Urothelium cell line (cell line): ENCODE results near the gene SHISA4.
"Not testable (repeated sequence)": the region's sequence is repeated elsewhere in the genome, so short reads cannot be mapped to it uniquely, and the experiment has no call there.

Experiments
- DNase-seq: peaks from one replicate; pipeline ENCODE4 v3.0.0; 2011; ENCODE audit warnings: low spot score, mixed read lengths
- FAIRE-seq: peaks from 2 replicates; lab custom pipeline; 2011; peaks lifted over from hg19 to GRCh38; lab: Jason Lieb, UNC

SHISA4 gene

GRCh38 chr1:201895913-201896807 is 7.5 kb downstream of the SHISA4 start:
- DNase-seq: peak; percentile 92
- FAIRE-seq: peak; percentile 81

DNA sequence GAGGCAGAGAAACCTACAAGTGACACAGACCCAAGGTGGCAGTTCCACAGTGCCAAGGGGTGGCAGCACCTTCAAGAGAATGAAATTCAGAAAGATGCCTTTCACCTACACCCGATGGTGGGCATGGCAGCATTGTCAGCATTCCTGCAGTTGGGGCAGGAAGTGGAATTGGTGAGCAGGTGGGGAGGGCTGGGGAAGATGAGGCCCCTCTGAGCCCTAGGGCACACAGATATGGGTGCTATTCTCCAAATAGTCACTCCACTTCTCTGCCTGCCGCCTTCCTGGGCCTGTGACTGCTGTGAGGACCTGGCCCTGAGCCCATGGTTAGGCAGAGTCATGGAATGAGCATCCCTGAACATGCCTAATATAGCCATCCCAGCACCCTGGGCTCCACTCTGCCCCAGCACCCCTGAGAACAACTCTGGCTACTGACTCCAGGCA is 8.3 kb downstream of the SHISA4 start:
- DNase-seq (no peak), FAIRE-seq (no peak)

DNA sequence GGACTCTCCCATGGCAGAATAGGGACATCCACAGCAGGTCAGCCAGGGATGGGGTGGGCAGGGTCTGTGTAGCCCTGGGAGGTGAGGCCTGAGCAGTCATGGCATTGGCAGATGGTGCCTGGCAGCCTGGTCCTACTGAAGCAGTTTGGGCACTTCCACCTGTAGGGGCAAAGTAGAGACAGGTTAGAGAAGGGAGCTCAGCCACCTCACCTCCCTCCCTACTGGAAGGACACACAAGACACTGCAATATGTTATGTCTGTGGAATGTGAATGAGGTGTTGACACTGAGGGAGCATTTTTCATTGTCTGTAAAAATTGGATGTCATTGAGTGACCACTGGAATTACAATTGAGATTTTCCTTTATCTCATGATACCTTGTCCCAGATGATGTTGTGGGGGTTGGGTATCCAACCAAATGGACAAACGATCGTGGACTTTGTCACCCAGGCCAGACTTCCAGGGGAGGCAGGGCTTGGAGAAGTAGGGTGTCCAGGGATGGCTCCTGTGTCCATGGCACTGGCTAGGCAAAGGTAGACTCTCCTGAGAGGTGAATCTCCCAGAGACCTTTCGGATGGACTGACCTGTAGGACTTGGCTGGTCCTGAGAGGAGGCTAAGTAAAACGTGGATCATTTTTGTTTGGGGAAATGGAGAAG is 9.7 kb downstream of the SHISA4 start:
- FAIRE-seq (no peak), DNase-seq (no peak)

DNA sequence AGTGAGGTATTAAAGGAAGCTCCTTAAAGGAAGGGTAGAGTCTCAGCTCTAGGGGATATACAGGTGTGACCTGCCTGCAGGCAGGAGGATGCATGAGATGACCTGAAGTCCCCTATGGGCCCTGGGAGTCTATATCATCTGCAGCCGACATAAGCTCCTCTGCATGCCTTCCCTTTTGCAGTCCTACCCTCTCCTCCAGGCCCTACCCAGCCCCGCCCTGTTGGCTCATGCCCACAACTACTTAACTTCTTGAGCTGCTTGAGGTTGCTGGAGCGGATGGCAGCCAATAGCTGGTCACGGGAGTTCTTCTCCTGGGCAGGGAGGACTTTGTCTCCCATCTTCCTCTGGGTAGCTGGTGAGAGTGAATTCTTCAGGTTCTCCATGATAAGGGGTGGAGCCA is 10.3 kb downstream of the SHISA4 start:
- FAIRE-seq: no peak
- DNase-seq: no peak

DNA sequence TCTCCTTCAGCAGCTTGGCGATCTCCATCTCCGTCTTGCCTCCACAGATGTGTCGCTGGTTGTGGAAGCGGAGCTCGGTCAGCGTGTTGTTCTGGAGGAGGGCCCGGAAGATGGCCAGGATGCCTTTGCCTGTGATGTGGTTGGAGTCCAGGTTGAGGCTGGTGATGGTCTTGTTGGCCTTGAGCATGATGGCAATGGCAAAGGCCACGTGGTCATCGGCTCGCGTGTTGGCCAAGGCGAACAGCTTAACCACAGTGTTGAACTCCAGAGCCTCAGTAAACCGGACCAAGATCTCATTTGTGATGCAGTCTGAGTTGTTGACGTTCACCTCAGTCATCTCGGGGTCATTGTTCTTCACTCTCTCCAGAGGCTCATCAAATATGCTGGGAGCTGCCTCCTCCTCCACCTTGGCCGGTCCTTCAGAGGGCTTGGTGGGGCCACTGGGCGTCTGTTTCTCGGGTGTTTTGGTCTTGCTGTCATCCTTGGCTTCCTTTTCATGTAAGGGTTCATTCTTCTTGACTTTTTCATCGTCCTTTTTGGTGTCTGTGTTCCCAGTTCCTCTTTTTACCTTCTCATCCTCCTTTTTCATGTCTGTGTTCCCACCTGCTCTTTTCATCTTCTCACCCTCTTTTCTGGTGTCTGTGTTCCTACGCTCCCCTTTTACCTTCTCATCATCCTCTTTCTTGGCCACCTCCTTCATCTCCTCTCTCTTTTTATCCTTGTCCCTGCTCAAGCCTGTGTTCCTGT is 11.2 kb downstream of the SHISA4 start:
- no peak for DNase-seq
- FAIRE-seq: no peak

GRCh38 chr1:201900476-201900875 is 11.8 kb downstream of the SHISA4 start:
- DNase-seq: no peak
- FAIRE-seq: no peak

GRCh38 chr1:201901036-201901435 is 12.3 kb downstream of the SHISA4 start:
- FAIRE-seq, DNase-seq: not testable (repeated sequence)

- DNase-seq (no peak), FAIRE-seq (no peak)
Measured at GRCh38 chr1:201902198-201902597, 13.5 kb downstream of the SHISA4 start.

DNA sequence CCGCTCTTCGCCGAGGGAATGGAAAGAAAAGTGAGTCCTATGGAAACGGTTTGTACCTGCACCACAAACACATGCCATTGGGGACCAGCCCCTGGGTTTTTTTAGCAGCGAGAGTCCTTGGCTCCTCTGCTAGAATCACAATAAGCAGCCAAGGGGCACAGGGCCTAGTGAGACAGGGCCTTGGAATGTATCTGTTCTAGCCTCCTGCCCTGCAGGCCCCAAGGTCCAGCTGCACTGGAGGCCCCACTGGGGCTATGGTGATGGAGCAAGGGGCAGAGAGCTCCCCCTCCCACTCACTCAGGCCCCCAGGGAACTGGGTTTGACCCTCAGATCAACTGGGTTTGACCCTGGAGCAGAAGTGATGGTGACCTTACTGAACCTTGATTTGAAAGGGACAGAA is 14.4 kb downstream of the SHISA4 start:
- no peak for DNase-seq
- FAIRE-seq: no peak

DNA sequence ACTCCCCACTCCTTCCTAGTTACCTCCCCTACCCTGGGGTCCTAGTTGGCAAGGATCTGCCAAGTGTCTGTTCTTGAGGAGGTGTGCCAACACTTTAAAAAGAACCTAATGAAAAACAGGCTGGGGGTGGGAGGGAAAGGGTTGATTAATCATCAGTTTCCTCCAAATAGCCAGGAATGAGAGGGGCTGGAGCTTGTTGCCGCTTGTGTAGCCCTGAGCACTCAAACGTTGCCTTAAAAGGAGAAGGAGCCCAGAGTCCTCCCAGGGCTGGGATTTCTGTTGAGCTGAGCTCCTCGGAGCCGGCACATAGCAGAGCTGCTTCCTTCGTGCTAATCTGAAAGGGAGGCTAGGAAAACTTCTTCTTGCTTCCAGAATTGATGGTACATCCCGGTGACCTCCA is 15.9 kb downstream of the SHISA4 start:
- DNase-seq (no peak), FAIRE-seq (no peak)

- FAIRE-seq (no peak), DNase-seq (no peak)
Measured at GRCh38 chr1:201905234-201905890, 16.7 kb downstream of the SHISA4 start.

GRCh38 chr1:201906336-201906735 is 17.6 kb downstream of the SHISA4 start:
- FAIRE-seq: no peak

DNA sequence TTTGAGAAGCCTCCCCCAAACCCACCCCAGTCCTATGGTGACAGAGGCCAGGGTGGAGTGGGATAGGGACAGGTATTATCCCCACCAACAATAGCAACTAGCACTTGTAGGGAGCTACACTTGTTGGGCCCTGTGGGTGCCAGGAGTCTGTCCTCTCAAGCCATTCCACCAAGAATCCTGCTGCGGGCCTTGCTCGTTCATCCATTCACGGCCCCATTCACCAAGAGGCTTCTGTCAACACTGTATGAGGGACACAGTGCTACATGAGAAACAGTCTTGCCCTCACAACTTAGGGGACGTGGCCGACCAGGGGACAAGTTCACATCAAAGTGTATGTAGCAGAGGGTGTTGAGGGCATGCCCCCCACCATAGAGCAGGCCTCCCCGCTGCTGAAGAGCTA is 18.9 kb downstream of the SHISA4 start:
- FAIRE-seq: no peak
- DNase-seq: no peak

More at GRCh38 chr1:201906336-201906735, 17.6 kb downstream of the SHISA4 start:
- DNase-seq: no peak

DNA sequence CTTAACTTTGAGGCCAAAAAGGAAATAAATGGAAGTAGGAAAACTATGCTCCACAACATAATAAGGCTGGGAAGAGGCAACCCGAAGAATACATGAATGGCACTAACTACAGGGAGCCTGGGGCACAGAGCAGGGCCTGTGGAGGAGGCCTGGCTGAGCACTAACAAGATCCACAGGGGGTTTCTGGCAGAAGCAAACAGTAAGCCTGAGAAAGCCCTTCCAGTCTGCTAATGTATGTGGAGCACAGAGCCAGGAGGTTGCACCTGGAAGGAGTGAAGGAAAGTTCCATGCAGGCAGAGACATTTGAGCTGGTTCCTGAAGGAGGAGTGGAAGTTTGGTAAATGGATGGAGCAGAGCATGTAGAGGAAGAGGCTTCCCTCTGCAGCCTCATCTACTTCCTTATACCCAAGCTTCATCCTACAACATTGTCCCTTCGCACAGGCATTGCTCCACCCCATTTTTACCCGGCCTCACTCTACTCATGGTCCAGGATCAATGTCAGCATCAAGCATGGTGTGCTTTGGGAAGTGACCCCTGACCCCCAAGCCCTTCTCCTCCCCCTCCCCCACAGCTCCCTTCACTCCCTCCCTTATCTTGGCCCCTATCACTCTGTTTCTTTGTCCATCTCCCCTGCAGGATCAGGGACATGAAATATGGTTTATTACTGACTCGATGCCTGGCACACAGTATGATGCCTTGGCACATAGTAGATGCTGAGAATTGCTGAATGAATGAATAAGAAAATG is 23.3 kb downstream of the SHISA4 start:
- DNase-seq (no peak), FAIRE-seq (peak; percentile 9)

GRCh38 chr1:201912832-201913231 is 24.1 kb downstream of the SHISA4 start:
- DNase-seq (no peak), FAIRE-seq (no peak)

DNA sequence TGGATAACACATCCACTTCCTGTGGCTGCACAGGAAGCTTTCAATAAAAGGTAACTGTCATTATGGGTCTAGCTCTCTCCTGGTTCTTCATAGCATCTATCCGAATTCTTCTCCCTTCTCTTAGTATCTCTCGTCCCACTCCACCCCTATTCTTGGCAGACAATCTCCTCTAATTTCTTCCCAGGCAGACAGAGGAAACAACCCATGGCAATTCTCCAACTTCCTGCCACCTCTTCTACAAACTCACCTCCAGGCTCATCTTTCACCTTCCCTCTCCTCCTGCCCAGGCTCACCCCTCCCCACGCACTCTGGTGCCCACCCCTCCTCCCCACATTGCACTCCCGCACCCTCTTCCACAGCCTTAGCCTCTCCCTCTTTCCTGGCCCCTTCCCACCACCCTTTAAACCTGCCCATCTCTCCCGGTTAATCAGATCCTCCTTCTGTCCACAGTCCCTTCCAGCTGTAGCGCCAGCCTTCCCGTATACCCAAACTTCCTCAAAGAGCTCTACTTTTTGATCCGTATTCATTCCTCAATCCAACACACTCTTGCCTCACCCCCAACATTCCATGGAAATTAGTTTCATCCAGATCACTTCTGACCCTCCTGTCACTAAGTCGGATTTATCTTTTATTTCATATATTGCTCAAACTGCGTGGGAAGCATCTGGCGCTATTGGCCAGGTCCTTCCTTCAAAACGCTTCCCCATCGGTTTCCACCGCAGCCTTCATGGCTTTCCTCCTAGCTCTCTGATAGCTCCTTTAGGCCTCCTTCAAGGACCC is 25.9 kb downstream of the SHISA4 start:
- FAIRE-seq (no peak), DNase-seq (no peak)

- DNase-seq (peak; percentile 75), FAIRE-seq (no peak)
Measured at GRCh38 chr1:201916649-201917249, 28.1 kb downstream of the SHISA4 start.

DNA sequence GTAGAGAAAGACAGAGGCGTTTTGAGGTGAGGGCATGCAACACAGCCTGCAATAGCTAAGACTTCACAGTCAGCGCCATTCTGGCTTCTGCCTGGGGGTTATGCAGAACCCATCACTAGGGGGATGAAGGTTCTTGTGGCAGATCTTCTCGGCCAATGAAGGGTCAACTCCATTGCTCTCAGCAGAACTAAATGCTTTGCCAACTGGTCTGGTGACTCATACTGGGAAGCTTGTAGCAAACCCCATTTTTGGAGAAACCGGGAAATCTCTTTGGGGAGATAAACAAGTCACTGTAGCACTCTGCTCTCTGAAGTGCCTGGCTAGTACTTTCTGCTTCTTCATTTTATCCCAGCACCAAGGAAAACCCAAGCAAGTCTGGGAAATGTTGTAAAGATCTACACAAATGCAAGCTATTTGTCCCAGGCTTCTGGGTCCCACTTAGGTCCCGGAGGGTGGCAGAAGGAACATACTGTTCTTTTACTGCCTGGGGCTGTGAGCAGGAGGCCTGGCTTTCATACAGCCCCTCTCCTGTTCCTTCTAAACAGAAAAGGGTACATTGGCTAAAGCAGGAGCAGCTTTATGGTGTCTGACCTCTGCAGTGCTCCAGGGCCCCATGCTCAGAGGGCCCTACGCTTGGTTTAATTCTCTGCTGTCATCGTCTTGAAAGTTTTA is 28.8 kb downstream of the SHISA4 start:
- no peak for DNase-seq
- no peak for FAIRE-seq
